ENCODE measurements around the gene PDRG1. TPM values are rescaled to one million over a fixed set of nuclear protein-coding genes. Genes with fewer than 3 reads are reported as not detected.

The PDRG1 gene
- total RNA-seq, 1 donor from 2014 or later: 7.8 TPM

DNA sequence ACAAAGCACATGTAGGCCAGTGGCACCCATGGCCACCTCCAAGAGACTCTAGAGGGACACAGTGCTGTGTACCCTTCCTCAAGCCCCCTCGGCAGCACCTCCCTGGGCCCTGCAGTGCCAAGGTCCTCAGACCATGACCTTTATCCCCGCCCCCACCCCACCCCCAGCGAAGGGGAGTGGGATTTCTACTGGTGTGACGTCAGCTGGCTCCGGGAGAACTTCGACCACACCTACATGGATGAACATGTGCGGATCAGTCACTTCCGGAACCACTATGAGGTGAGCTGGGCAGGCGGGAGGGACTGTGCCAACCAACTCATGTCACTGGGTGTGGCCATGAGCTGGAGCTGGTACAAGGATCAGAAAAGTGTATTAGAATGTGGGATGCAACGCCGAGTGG, 43.4 kb downstream of the PDRG1 start:
- no peak for DNase-seq (ENCODE audit: low read depth)

GRCh38 chr20:31908016-31908415, 43.8 kb downstream of the PDRG1 start:
- DNase-seq (ENCODE audit: low read depth): peak; percentile 40

GRCh38 chr20:31907046-31907445, 44.8 kb downstream of the PDRG1 start:
- DNase-seq (ENCODE audit: low read depth): no peak

DNA sequence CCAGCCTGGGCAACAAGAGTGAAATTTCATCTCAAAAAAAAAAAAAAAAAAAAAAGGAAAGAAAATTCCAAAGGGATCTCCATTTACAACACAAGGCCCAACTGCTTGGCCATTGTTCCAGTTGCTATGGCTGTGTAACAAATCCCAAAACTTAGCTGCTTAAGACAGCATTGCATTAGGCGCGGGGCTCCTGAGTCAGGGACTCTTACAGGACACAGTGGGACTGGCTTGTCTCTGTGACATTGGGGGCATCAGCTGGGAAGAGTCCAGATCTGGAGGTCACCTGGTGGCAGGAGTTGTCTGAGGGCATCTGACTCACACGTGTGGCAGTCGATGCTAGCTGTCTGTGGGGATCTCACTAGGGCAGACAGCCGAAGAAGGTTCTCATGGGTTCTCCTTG, 45.8 kb downstream of the PDRG1 start:
- no peak for DNase-seq (ENCODE audit: low read depth)

DNA sequence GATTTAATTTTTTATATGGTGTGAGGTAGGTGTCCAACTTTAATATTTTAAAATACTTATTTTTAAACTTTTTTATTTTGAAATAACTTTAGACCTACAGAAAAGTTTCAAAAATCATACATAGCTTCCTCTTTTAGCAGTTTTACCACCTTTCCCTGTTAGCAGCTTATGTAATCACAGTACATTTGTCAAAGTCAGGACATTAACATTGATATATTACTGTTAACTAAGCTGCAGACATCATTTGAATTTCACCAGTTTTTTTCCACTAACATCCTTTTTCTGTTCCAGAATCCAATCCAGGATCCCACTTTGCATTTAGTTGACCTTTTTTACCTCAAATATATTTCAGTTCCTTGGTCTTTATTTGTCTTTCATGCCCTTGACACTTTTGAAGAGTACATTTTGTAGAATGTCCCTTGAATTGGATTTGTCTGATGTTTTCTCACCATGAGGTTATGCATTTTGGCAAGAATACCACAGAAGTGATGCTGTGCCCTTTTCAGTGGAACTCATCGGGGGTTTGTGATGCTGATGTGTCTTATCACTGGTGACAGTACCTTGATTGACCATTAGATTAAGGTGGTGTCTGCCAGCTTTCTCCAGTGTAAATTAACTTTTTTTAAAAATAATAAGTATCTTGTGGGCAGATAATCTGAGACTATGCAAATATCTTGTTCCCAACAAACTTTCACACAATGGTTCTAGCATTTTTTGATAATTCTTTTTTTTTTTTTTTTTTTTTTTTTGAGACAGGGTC, 48.0 kb downstream of the PDRG1 start:
- no peak for DNase-seq (ENCODE audit: low read depth)

GRCh38 chr20:31901615-31902014, 50.2 kb downstream of the PDRG1 start:
- no peak for DNase-seq (ENCODE audit: low read depth)

- DNase-seq (ENCODE audit: low read depth): no peak
These were observed 54.3 kb downstream of the PDRG1 start for GRCh38 chr20:31897541-31897940.

- DNase-seq (ENCODE audit: low read depth): no peak
These were observed 55.8 kb downstream of the PDRG1 start for GRCh38 chr20:31896049-31896448.

GRCh38 chr20:31894980-31895675, 56.7 kb downstream of the PDRG1 start:
- peak; percentile 75 for DNase-seq (ENCODE audit: low read depth)

Other genes starting within 250 kb of the PDRG1 start
- 172 and 239 TPM in 2 replicates for gene BCL2L1, start 229.2 kb downstream of the PDRG1 start, total RNA-seq
- gene TPX2, start 212.8 kb downstream of the PDRG1 start, total RNA-seq: 7.0 and 10.5 TPM in 2 replicates
- gene MYLK2, start 132.7 kb downstream of the PDRG1 start, total RNA-seq: 0.10 and 0.13 TPM in 2 replicates
- 0.56 and 0.99 TPM in 2 replicates for gene FOXS1, start 106.4 kb downstream of the PDRG1 start, total RNA-seq
- 0.64 and 0.68 TPM in 2 replicates for gene DUSP15, start 81.5 kb downstream of the PDRG1 start, total RNA-seq
- not detected in 2 replicates for gene TTLL9, start 81.4 kb downstream of the PDRG1 start, total RNA-seq
- gene XKR7, start 16.1 kb upstream of the PDRG1 start, total RNA-seq: not detected in 2 replicates
- not detected in 2 replicates for gene CCM2L, start 58.4 kb upstream of the PDRG1 start, total RNA-seq
- not detected in 2 replicates for gene HCK, start 100.2 kb upstream of the PDRG1 start, total RNA-seq
- 41.4 and 46.4 TPM in 2 replicates for gene TM9SF4, start 157.7 kb upstream of the PDRG1 start, total RNA-seq